Neural progenitor cell (in vitro differentiated cells): ENCODE data around the gene VSIG8. TPM values are rescaled to one million over a fixed set of nuclear protein-coding genes. Genes with fewer than 3 reads are reported as not detected.

ENCODE experiments used
- DNase-seq: peaks from one replicate; pipeline ENCODE4 v3.0.0-alpha.2; 2016; ENCODE audit warnings: low spot score
- H2AFZ ChIP-seq: fragments of 200-600 bp; sonication (generic); replicated peaks from 2 replicates; pipeline ENCODE4 v1.6.1; 2016; ENCODE audit warnings: antibody characterized with exemption
- H3F3A ChIP-seq: fragments of 200-600 bp; sonication (generic); 2 replicates; pipeline ENCODE4 v1.6.1; 2016; ENCODE audit warnings: antibody characterized with exemption, low read depth
- H3K27ac ChIP-seq: fragments of 200-600 bp; sonication (generic); 2 replicates; pipeline ENCODE4 v1.5.1; 2016; ENCODE audit warnings: mild to moderate bottlenecking
- H3K27me3 ChIP-seq: fragments of 200-600 bp; sonication (generic); 2 replicates; pipeline ENCODE4 v1.6.1; 2016; ENCODE audit warnings: mild to moderate bottlenecking, moderate library complexity
- H3K36me3 ChIP-seq: fragments of 200-600 bp; sonication (generic); 2 replicates; pipeline ENCODE4 v1.5.1; 2016
- H3K4me1 ChIP-seq: fragments of 200-600 bp; sonication (generic); 2 replicates; pipeline ENCODE4 v1.6.1; 2016; ENCODE audit warnings: mixed run types
- H3K4me2 ChIP-seq: fragments of 200-600 bp; sonication (generic); 2 replicates; pipeline ENCODE4 v1.6.1; 2016
- H3K4me3 ChIP-seq: fragments of 200-600 bp; sonication (generic); 2 replicates; pipeline ENCODE4 v1.5.1; 2016
- H3K79me2 ChIP-seq: fragments of 200-600 bp; sonication (generic); 2 replicates; pipeline ENCODE4 v1.6.1; 2016; ENCODE audit warnings: low read depth
- H3K9ac ChIP-seq: fragments of 200-600 bp; sonication (generic); 2 replicates; pipeline ENCODE4 v1.6.1; 2016
- H3K9me3 ChIP-seq: fragments of 200-600 bp; sonication (generic); 2 replicates; pipeline ENCODE4 v1.5.1; 2016; ENCODE audit warnings: low read depth
- H4K20me1 ChIP-seq: fragments of 200-600 bp; sonication (generic); 2 replicates; pipeline ENCODE4 v1.6.1; 2016; ENCODE audit warnings: low read depth
- H3K27ac Mint-ChIP-seq: 3 replicates; pipeline ENCODE4 v1.8.0; 2021; ENCODE audit warnings: mixed read lengths
- H3K27me3 Mint-ChIP-seq: 2 replicates; pipeline ENCODE4 v1.8.0; 2022; ENCODE audit warnings: low read depth, mild to moderate bottlenecking, inconsistent platforms, moderate library complexity, mixed read lengths; ENCODE audit not compliant: insufficient read depth
- H3K36me3 Mint-ChIP-seq: 3 replicates; pipeline ENCODE4 v1.8.0; 2021; ENCODE audit warnings: mixed read lengths
- H3K4me1 Mint-ChIP-seq: 3 replicates; pipeline ENCODE4 v1.8.0; 2021; ENCODE audit warnings: mixed read lengths
- H3K4me3 Mint-ChIP-seq: 3 replicates; pipeline ENCODE4 v1.8.0; 2021; ENCODE audit warnings: mild to moderate bottlenecking, moderate library complexity, mixed read lengths
- H3K9me3 Mint-ChIP-seq: 3 replicates; pipeline ENCODE4 v1.8.0; 2020; ENCODE audit warnings: mixed read lengths
- EZH2 ChIP-seq: fragments of 200-600 bp; sonication (generic); IDR thresholded peaks from 2 replicates; pipeline ENCODE4 v1.6.1; 2017; ENCODE audit warnings: antibody characterized with exemption, mild to moderate bottlenecking, moderate library complexity
- EZH2phosphoT487 ChIP-seq: fragments of 200-600 bp; sonication (generic); IDR thresholded peaks from 2 replicates; pipeline ENCODE4 v1.6.1; 2017; ENCODE audit warnings: antibody characterized with exemption
- microRNA-seq: library from miRNA; unstranded; fragments of <30 nt; microRNA quantifications from one replicate; pipeline ENCODE4, GENCODE V29; 2016
- small RNA-seq: library from RNA; depleted of rRNA; stranded (forward); fragments of <200 nt; gene quantifications from one replicate; pipeline ENCODE3, GENCODE V24; 2015
- total RNA-seq: library from RNA; depleted of rRNA; stranded (reverse); fragments of >200 nt; gene quantifications from 2 replicates; pipeline ENCODE4 v1.2.3, GENCODE V29; 2015; ENCODE audit warnings: low replicate concordance
- TF ChIP-seq, protein P1 (sequence below): fragments of 200-600 bp; sonication (generic); IDR thresholded peaks from 2 replicates; pipeline ENCODE4 v1.5.1; 2017; ENCODE audit warnings: antibody characterized with exemption, mild to moderate bottlenecking

VSIG8 gene
- total RNA-seq, 1 donor from 2014 or later: not detected

DNA sequence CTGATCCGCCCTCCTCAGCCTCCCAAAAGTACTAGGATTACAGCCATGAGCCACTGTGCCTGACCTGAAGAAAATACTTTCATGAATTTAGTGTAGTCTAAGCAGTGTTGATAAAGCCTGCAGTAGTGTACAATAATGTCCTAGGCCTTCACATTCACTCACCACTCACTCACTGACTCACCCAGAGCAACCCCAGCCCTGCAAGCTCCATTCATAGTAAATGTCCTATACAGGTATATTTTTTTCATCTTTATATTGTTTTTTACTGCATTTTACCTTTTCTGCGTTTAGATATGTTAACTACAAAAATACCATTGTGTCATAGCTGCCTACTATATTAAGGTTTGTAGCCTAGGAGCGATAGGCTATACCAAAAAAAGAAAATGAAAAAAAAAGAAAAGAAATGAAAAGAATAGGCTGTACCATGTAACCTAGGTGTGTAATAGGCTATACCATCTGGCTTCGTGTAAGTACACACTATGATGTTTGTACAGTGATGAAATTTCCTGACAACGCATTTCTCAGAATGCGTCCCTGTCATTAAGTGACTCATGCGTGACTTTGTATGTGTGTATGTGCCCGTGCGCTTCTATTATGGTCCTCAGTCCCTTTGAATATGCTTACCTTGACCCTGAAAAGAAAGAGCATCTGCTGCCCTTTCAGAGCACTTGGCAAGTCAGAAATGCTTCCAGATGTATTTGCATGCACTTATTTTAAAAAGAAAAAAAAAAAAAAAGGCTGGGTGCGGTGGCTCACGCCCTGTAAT, 45.0 kb downstream of the VSIG8 start:
- no peaks in the 10 kb centered on the region for H3K36me3 Mint-ChIP-seq
- H3K27ac ChIP-seq: no peak overlapping the region
- no peak overlapping the region for H2AFZ ChIP-seq
- H3K9me3 ChIP-seq: no peaks in the 10 kb centered on the region
- no peaks in the 10 kb centered on the region for H3K79me2 ChIP-seq
- H3K27ac Mint-ChIP-seq: no peak overlapping the region
- no peaks in the 10 kb centered on the region for H3K9me3 Mint-ChIP-seq
- no peaks in the 10 kb centered on the region for H3K27me3 Mint-ChIP-seq
- H3F3A ChIP-seq: no peaks in the 10 kb centered on the region
- H3K4me1 ChIP-seq: no peaks in the 10 kb centered on the region
- H3K4me2 ChIP-seq: no peak overlapping the region
- TF ChIP-seq EZH2phosphoT487 (no peak), EZH2 (no peak)
- TF ChIP-seq, protein P1, sequence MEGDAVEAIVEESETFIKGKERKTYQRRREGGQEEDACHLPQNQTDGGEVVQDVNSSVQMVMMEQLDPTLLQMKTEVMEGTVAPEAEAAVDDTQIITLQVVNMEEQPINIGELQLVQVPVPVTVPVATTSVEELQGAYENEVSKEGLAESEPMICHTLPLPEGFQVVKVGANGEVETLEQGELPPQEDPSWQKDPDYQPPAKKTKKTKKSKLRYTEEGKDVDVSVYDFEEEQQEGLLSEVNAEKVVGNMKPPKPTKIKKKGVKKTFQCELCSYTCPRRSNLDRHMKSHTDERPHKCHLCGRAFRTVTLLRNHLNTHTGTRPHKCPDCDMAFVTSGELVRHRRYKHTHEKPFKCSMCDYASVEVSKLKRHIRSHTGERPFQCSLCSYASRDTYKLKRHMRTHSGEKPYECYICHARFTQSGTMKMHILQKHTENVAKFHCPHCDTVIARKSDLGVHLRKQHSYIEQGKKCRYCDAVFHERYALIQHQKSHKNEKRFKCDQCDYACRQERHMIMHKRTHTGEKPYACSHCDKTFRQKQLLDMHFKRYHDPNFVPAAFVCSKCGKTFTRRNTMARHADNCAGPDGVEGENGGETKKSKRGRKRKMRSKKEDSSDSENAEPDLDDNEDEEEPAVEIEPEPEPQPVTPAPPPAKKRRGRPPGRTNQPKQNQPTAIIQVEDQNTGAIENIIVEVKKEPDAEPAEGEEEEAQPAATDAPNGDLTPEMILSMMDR: no peak
- H4K20me1 ChIP-seq: no peaks in the 10 kb centered on the region
- H3K9ac ChIP-seq: no peak overlapping the region
- peaks cover under 1% of the 10 kb centered on the region for H3K4me1 Mint-ChIP-seq
- H3K4me3 ChIP-seq: no peak overlapping the region
- H3K27me3 ChIP-seq: no peaks in the 10 kb centered on the region
- H3K4me3 Mint-ChIP-seq: no peak overlapping the region
- H3K36me3 ChIP-seq: no peaks in the 10 kb centered on the region
- no peak for DNase-seq

- Histone ChIP-seq H3K4me3 (no peak overlapping the region), H3K27me3 (no peaks in the 10 kb centered on the region), H2AFZ (no peak overlapping the region), H3K9me3 (no peaks in the 10 kb centered on the region), H3K4me2 (no peak overlapping the region), H3K4me1 (no peaks in the 10 kb centered on the region), H3K27ac (no peak overlapping the region), H3K9ac (no peak overlapping the region), H4K20me1 (no peaks in the 10 kb centered on the region), H3F3A (no peaks in the 10 kb centered on the region), H3K36me3 (no peaks in the 10 kb centered on the region), H3K79me2 (no peaks in the 10 kb centered on the region)
- H3K27me3 Mint-ChIP-seq: peaks cover 3% of the 10 kb centered on the region
- H3K27ac Mint-ChIP-seq: no peak overlapping the region
- TF ChIP-seq, protein P1: no peak
- TF ChIP-seq EZH2 (no peak), EZH2phosphoT487 (no peak)
- no peak overlapping the region for H3K4me3 Mint-ChIP-seq
- no peaks in the 10 kb centered on the region for H3K4me1 Mint-ChIP-seq
- no peaks in the 10 kb centered on the region for H3K9me3 Mint-ChIP-seq
- no peak for DNase-seq
- H3K36me3 Mint-ChIP-seq: no peaks in the 10 kb centered on the region
Measured at GRCh38 chr1:159815926-159816325, 46.5 kb downstream of the VSIG8 start.

GRCh38 chr1:159804924-159805323, 57.5 kb downstream of the VSIG8 start:
- H3K27ac ChIP-seq: no peak overlapping the region
- no peaks in the 10 kb centered on the region for H3K79me2 ChIP-seq
- no peak for DNase-seq
- Mint-ChIP-seq H3K36me3 (no peaks in the 10 kb centered on the region), H3K27me3 (no peaks in the 10 kb centered on the region), H3K27ac (no peak overlapping the region), H3K9me3 (no peaks in the 10 kb centered on the region), H3K4me1 (no peaks in the 10 kb centered on the region), H3K4me3 (no peak overlapping the region)
- no peaks in the 10 kb centered on the region for H3K4me1 ChIP-seq
- no peaks in the 10 kb centered on the region for H3F3A ChIP-seq
- TF ChIP-seq, protein P1: no peak
- TF ChIP-seq EZH2phosphoT487: no peak
- no peak for TF ChIP-seq EZH2
- H3K9ac ChIP-seq: no peak overlapping the region
- no peaks in the 10 kb centered on the region for H3K9me3 ChIP-seq
- no peaks in the 10 kb centered on the region for H4K20me1 ChIP-seq
- no peak overlapping the region for H3K4me2 ChIP-seq
- no peak overlapping the region for H2AFZ ChIP-seq
- no peaks in the 10 kb centered on the region for H3K36me3 ChIP-seq
- no peaks in the 10 kb centered on the region for H3K27me3 ChIP-seq
- no peak overlapping the region for H3K4me3 ChIP-seq

Small RNA genes within 50 kb of the gene (microRNA-seq; reads per million reads assigned to microRNA genes)
- gene MIR4259: not detected

Small RNA genes within 50 kb of the gene (small RNA-seq; reads per million reads assigned to genes)
- gene MIR4259 (not detected), gene RF00570 (not detected)

Other genes starting within 250 kb of the VSIG8 start
- gene CRP, start 148.1 kb downstream of the VSIG8 start, total RNA-seq: not detected in 2 replicates
- gene DUSP23, start 81.7 kb downstream of the VSIG8 start, total RNA-seq: 3.1 and 19.8 TPM in 2 replicates
- not detected in 2 replicates for gene FCRL6, start 60.3 kb downstream of the VSIG8 start, total RNA-seq
- gene SLAMF8, start 35.8 kb downstream of the VSIG8 start, total RNA-seq: not detected in 2 replicates
- not detected in 2 replicates for gene CFAP45, start 37.5 kb upstream of the VSIG8 start, total RNA-seq
- 3.9 and 12.1 TPM in 2 replicates for gene TAGLN2, start 62.9 kb upstream of the VSIG8 start, total RNA-seq
- gene IGSF9, start 83.0 kb upstream of the VSIG8 start, total RNA-seq: 3.3 and 9.1 TPM in 2 replicates
- not detected in 2 replicates for gene SLAMF9, start 91.6 kb upstream of the VSIG8 start, total RNA-seq
- gene PIGM, start 169.3 kb upstream of the VSIG8 start, total RNA-seq: 4.5 and 7.1 TPM in 2 replicates
- gene KCNJ10, start 207.5 kb upstream of the VSIG8 start, total RNA-seq: 0.15 TPM in 1 of 2 replicates, not detected in the other
- 0.09 TPM in 2 replicates for gene KCNJ9, start 218.9 kb upstream of the VSIG8 start, total RNA-seq
- 9.4 and 23.4 TPM in 2 replicates for gene IGSF8, start 236.0 kb upstream of the VSIG8 start, total RNA-seq